ENCODE data around the gene GPT2. TPM values are rescaled to one million over a fixed set of nuclear protein-coding genes. Genes with fewer than 3 reads are reported as not detected.

GPT2 gene
- total RNA-seq, 1 donor from 2014 or later: 70.2 TPM

DNA sequence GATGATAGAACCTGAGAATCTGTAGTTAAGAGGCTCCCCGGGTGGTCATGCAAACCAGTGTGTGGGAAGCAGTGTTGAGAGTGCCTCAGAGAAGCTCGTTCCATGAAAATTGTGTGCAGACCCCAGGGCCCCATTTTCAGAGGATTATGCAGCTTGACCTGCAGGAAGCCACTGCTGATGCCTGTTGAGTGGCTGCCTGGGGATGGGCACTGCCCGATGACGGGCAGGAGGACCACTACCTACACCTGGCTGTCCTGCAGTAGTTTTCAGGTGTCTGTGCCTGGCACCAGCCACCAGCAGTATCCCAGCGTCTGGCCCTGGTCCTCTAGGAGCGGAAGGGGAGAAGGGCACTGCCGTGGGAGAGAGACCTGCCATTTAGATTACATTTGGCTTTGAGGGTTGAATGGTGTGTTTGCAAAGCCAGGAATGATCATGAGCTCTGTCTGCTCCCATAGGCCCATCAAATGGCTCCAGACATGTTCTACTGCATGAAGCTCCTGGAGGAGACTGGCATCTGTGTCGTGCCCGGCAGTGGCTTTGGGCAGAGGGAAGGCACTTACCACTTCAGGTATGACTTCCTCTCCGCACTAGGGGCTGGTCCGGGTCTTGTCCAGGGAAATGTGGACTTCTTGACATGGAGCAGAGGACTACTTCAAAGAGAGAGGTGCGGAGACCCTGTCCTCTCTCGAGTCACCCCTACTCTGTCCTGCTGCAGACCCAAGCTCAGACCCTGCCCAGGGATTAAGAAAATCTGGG is 42.5 kb downstream of the GPT2 start:
- Mint-ChIP-seq H3K27me3 (ENCODE audit: low read depth, unreplicated experiment) (no peaks in the 10 kb centered on the region), H3K27ac (ENCODE audit: unreplicated experiment) (no peak overlapping the region), H3K36me3 (ENCODE audit: low read depth, unreplicated experiment) (peaks cover 26% of the 10 kb centered on the region), H3K4me1 (ENCODE audit: low read depth, unreplicated experiment) (peaks cover 1% of the 10 kb centered on the region), H3K9me3 (ENCODE audit: unreplicated experiment) (no peaks in the 10 kb centered on the region), H3K4me3 (ENCODE audit: unreplicated experiment) (no peak overlapping the region)
- no peak overlapping the region for H2AFZ ChIP-seq (ENCODE audit: low read depth, low read length)
- H3K27ac ChIP-seq (ENCODE audit: low read depth, low read length): no peak overlapping the region
- no peaks in the 10 kb centered on the region for H3K4me1 ChIP-seq (ENCODE audit: insufficient read depth, low read length)
- no peaks in the 10 kb centered on the region for H3K9me3 ChIP-seq (ENCODE audit: insufficient read depth, low read depth, low read length)
- H3K4me2 ChIP-seq (ENCODE audit: low read length): no peak overlapping the region
- H4K20me1 ChIP-seq (ENCODE audit: insufficient read depth, low read length): no peaks in the 10 kb centered on the region
- H3K4me3 ChIP-seq (ENCODE audit: insufficient read depth, low read depth, low read length): no peak overlapping the region
- no peak for TF ChIP-seq CTCF (IDR thresholded peaks at IDR 0.05; ENCODE audit: insufficient read depth, low read depth, low read length)
- TF ChIP-seq EZH2 (IDR thresholded peaks at IDR 0.05; ENCODE audit: insufficient read depth, low read length): no peak
- H3K9ac ChIP-seq (ENCODE audit: low read length): no peak overlapping the region
- DNase-seq (ENCODE audit: low read depth): no peak
- FAIRE-seq: no peak
- H3K36me3 ChIP-seq (ENCODE audit: insufficient read depth, low read length): peaks cover 17% of the 10 kb centered on the region
- H3K27me3 ChIP-seq (ENCODE audit: insufficient read depth, low read length): no peaks in the 10 kb centered on the region
- H3K79me2 ChIP-seq (ENCODE audit: insufficient read depth, low read length): no peaks in the 10 kb centered on the region

- no peak overlapping the region for H3K4me3 ChIP-seq (ENCODE audit: insufficient read depth, low read depth, low read length)
- H3K27ac Mint-ChIP-seq (ENCODE audit: unreplicated experiment): no peak overlapping the region
- no peaks in the 10 kb centered on the region for H3K9me3 Mint-ChIP-seq (ENCODE audit: unreplicated experiment)
- H3K4me3 Mint-ChIP-seq (ENCODE audit: unreplicated experiment): no peak overlapping the region
- no peaks in the 10 kb centered on the region for H3K27me3 Mint-ChIP-seq (ENCODE audit: low read depth, unreplicated experiment)
- no peak overlapping the region for H3K9ac ChIP-seq (ENCODE audit: low read length)
- H3K36me3 Mint-ChIP-seq (ENCODE audit: low read depth, unreplicated experiment): peaks cover 26% of the 10 kb centered on the region
- DNase-seq (ENCODE audit: low read depth) (no peak), FAIRE-seq (no peak)
- no peaks in the 10 kb centered on the region for H3K9me3 ChIP-seq (ENCODE audit: insufficient read depth, low read depth, low read length)
- no peak overlapping the region for H3K27ac ChIP-seq (ENCODE audit: low read depth, low read length)
- H3K27me3 ChIP-seq (ENCODE audit: insufficient read depth, low read length): no peaks in the 10 kb centered on the region
- H3K4me2 ChIP-seq (ENCODE audit: low read length): no peak overlapping the region
- no peaks in the 10 kb centered on the region for H4K20me1 ChIP-seq (ENCODE audit: insufficient read depth, low read length)
- peaks cover 1% of the 10 kb centered on the region for H3K4me1 Mint-ChIP-seq (ENCODE audit: low read depth, unreplicated experiment)
- H3K79me2 ChIP-seq (ENCODE audit: insufficient read depth, low read length): no peaks in the 10 kb centered on the region
- H2AFZ ChIP-seq (ENCODE audit: low read depth, low read length): no peak overlapping the region
- TF ChIP-seq EZH2 (IDR thresholded peaks at IDR 0.05; ENCODE audit: insufficient read depth, low read length) (no peak), CTCF (IDR thresholded peaks at IDR 0.05; ENCODE audit: insufficient read depth, low read depth, low read length) (no peak)
- peaks cover 14% of the 10 kb centered on the region for H3K36me3 ChIP-seq (ENCODE audit: insufficient read depth, low read length)
- H3K4me1 ChIP-seq (ENCODE audit: insufficient read depth, low read length): no peaks in the 10 kb centered on the region
Observed at GRCh38 chr16:46927273-46927672, 43.1 kb downstream of the GPT2 start.

GRCh38 chr16:46928811-46929210 is 44.6 kb downstream of the GPT2 start:
- no peak overlapping the region for H3K4me2 ChIP-seq (ENCODE audit: low read length)
- no peak overlapping the region for H3K9ac ChIP-seq (ENCODE audit: low read length)
- H3K36me3 ChIP-seq (ENCODE audit: insufficient read depth, low read length): peaks cover 11% of the 10 kb centered on the region
- no peaks in the 10 kb centered on the region for H4K20me1 ChIP-seq (ENCODE audit: insufficient read depth, low read length)
- no peaks in the 10 kb centered on the region for H3K9me3 Mint-ChIP-seq (ENCODE audit: unreplicated experiment)
- no peak overlapping the region for H3K4me3 Mint-ChIP-seq (ENCODE audit: unreplicated experiment)
- H3K36me3 Mint-ChIP-seq (ENCODE audit: low read depth, unreplicated experiment): peaks cover 21% of the 10 kb centered on the region
- no peak for FAIRE-seq
- peaks cover 1% of the 10 kb centered on the region for H3K4me1 Mint-ChIP-seq (ENCODE audit: low read depth, unreplicated experiment)
- H3K4me1 ChIP-seq (ENCODE audit: insufficient read depth, low read length): no peaks in the 10 kb centered on the region
- H3K27ac Mint-ChIP-seq (ENCODE audit: unreplicated experiment): peak overlapping the region; percentile 53
- H3K27ac ChIP-seq (ENCODE audit: low read depth, low read length): no peak overlapping the region
- no peak overlapping the region for H3K4me3 ChIP-seq (ENCODE audit: insufficient read depth, low read depth, low read length)
- no peak for DNase-seq (ENCODE audit: low read depth)
- no peaks in the 10 kb centered on the region for H3K27me3 Mint-ChIP-seq (ENCODE audit: low read depth, unreplicated experiment)
- H3K27me3 ChIP-seq (ENCODE audit: insufficient read depth, low read length): no peaks in the 10 kb centered on the region
- H3K9me3 ChIP-seq (ENCODE audit: insufficient read depth, low read depth, low read length): no peaks in the 10 kb centered on the region
- no peaks in the 10 kb centered on the region for H3K79me2 ChIP-seq (ENCODE audit: insufficient read depth, low read length)
- H2AFZ ChIP-seq (ENCODE audit: low read depth, low read length): no peak overlapping the region
- TF ChIP-seq EZH2 (IDR thresholded peaks at IDR 0.05; ENCODE audit: insufficient read depth, low read length) (no peak), CTCF (IDR thresholded peaks at IDR 0.05; ENCODE audit: insufficient read depth, low read depth, low read length) (no peak)

Data from astrocyte (in vitro differentiated cells and primary cell).